Right atrium auricular region (tissue), 2 donors: ENCODE results near the gene KLHL7. TPM values are rescaled to one million over a fixed set of nuclear protein-coding genes. Genes with fewer than 3 reads are reported as not detected.

ENCODE experiments used
- DNase-seq: peaks from one replicate; pipeline ENCODE4 v3.0.0-alpha.2; 2019; ENCODE audit warnings: low spot score
- H3K27ac ChIP-seq, 2 donors: fragments of 200-600 bp; sonication (generic); 1 replicate in 1 of 2; 2 replicates in 1 of 2; pipeline ENCODE4 v1.5.1; 2016 to 2019
- H3K27me3 ChIP-seq, 2 donors: fragments of 200-600 bp; sonication (generic); one replicate each; pipeline versions ENCODE4 v1.5.1 to v1.6.0; 2017 to 2019
- H3K36me3 ChIP-seq: fragments of 200-600 bp; sonication (generic); one replicate; pipeline ENCODE4 v1.5.1; 2016
- H3K4me1 ChIP-seq, 2 donors: fragments of 200-600 bp; sonication (generic); one replicate each; pipeline versions ENCODE4 v1.5.1 to v1.6.0; 2017 to 2019
- H3K4me3 ChIP-seq, 2 donors: fragments of 200-600 bp; sonication (generic); 1 replicate in 1 of 2; 2 replicates in 1 of 2; pipeline ENCODE4 v1.5.1; 2017 to 2019; ENCODE audit warnings: mild to moderate bottlenecking in 1 of 2, moderate library complexity in 1 of 2
- H3K9me3 ChIP-seq, 2 donors: fragments of 200-600 bp; sonication (generic); one replicate each; pipeline ENCODE4 v1.5.1; 2019
- total RNA-seq, 2 donors: library from RNA; depleted of rRNA; stranded (reverse); fragments of >200 nt; gene quantifications; one replicate each; pipeline ENCODE4 v1.1.0, GENCODE V29; 2016
- TF ChIP-seq, protein P1 (sequence below), 2 donors: fragments of 200-600 bp; sonication (generic); IDR thresholded peaks; one replicate each; pipeline ENCODE4 v1.5.1; 2019; ENCODE audit warnings: antibody characterized with exemption in 2 of 2

The KLHL7 gene
- total RNA-seq, 2 donors from 2014 or later = 37.3 to 87.6 TPM

GRCh38 chr7:23181684-23182553, 76.3 kb downstream of the KLHL7 start, which contains the start of gene NUP42:
NUP42 (plus strand) TSS chr7:23182048; CDS start chr7:23182086, 38 bp downstream.
- Histone ChIP-seq H3K4me3 (peak within 1 kb of the TSS; percentile 88 to 92), H3K36me3 (peaks cover 11% of the 10 kb centered on the region), H3K9me3 (no peaks in the 10 kb centered on the region), H3K27me3 (no peaks in the 10 kb centered on the region), H3K27ac (peak within 1 kb of the TSS; percentile 94 to 97), H3K4me1 (peaks cover 0 to 20% of the 10 kb centered on the region in 2 donors)
- peak; percentile 98 for DNase-seq
- TF ChIP-seq, protein P1, sequence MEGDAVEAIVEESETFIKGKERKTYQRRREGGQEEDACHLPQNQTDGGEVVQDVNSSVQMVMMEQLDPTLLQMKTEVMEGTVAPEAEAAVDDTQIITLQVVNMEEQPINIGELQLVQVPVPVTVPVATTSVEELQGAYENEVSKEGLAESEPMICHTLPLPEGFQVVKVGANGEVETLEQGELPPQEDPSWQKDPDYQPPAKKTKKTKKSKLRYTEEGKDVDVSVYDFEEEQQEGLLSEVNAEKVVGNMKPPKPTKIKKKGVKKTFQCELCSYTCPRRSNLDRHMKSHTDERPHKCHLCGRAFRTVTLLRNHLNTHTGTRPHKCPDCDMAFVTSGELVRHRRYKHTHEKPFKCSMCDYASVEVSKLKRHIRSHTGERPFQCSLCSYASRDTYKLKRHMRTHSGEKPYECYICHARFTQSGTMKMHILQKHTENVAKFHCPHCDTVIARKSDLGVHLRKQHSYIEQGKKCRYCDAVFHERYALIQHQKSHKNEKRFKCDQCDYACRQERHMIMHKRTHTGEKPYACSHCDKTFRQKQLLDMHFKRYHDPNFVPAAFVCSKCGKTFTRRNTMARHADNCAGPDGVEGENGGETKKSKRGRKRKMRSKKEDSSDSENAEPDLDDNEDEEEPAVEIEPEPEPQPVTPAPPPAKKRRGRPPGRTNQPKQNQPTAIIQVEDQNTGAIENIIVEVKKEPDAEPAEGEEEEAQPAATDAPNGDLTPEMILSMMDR (IDR thresholded peaks at IDR 0.05) = no peak

DNA sequence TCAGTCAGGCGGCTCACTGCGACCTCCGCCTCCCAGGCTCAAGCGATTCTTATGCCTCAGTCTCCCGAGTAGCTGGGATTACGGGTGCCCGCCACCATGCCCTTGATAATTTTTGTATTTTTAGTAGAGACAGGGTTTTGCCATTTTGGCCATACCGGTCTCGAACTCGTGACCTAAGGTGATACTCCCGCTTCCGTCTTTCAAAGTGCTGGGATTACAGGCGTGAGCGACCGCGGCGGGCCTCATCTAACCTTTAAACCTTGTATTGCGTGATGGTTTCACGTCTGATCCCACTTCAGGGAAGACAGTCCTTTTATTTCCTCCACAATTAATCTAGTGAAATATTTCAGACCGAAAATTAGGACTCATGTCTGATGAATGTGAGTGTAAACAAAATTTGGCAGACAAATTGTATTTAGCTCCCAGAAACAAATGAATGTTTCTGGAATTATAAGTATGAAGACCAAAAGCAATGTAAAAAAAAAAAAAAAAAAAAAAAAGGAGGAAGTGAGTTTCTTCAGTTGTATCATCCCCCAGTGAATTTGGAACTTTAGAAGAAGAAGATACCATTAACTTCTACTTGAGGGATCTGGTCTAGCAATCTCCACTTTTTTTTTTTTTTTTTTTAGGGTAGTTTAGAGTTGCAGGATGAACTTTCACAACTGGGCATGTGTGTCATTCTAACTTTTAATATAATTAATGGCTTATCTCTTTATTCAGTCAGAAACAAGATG, 77.9 kb downstream of the KLHL7 start:
- DNase-seq = no peak
- H3K9me3 ChIP-seq = no peaks in the 10 kb centered on the region
- peaks cover 24% of the 10 kb centered on the region for H3K36me3 ChIP-seq
- H3K27ac ChIP-seq = no peak overlapping the region
- no peaks in the 10 kb centered on the region for H3K27me3 ChIP-seq
- TF ChIP-seq, protein P1 (IDR thresholded peaks at IDR 0.05) = no peak
- peak overlapping the region in 1 of 2 donors; percentile 92 for H3K4me3 ChIP-seq
- H3K4me1 ChIP-seq = peaks cover 0 to 20% of the 10 kb centered on the region in 2 donors

- Histone ChIP-seq H3K4me1 (peaks cover 0 to 20% of the 10 kb centered on the region in 2 donors), H3K9me3 (no peaks in the 10 kb centered on the region), H3K4me3 (no peak overlapping the region), H3K27me3 (no peaks in the 10 kb centered on the region), H3K36me3 (peaks cover 33% of the 10 kb centered on the region), H3K27ac (no peak overlapping the region)
- TF ChIP-seq, protein P1 (IDR thresholded peaks at IDR 0.05) = no peak
- no peak for DNase-seq
Observed at GRCh38 chr7:23184291-23184690, 78.7 kb downstream of the KLHL7 start.

DNA sequence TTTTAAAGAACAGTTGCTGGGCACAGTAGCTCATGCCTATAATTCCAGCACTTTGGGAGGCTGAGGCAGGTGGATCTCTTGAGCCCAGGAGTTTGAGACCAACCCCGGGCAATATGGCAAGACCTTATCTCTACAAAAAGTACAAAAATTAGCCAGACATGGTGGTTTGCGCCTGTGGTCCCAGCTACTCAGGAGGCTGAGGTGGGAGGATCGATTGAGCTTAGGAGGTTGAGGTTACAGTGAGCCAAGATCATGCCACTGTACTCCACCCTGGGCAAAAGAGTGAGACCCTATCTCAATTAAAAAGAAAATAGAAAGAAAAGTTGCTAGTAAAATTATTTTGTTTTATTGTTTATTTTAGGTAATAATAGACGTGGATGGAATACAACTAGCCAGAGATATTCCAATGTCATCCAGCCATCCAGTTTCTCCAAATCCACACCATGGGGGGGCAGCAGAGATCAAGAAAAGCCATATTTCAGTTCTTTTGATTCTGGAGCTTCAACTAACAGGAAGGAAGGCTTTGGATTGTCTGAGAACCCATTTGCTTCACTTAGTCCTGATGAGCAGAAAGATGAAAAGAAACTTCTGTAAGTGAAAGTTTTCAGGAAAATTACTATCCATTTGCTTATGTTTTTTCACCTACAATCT, 79.2 kb downstream of the KLHL7 start:
- H3K4me1 ChIP-seq = peaks cover 0 to 20% of the 10 kb centered on the region in 2 donors
- DNase-seq = no peak
- H3K27me3 ChIP-seq = no peaks in the 10 kb centered on the region
- H3K36me3 ChIP-seq = peaks cover 35% of the 10 kb centered on the region
- TF ChIP-seq, protein P1 (IDR thresholded peaks at IDR 0.05) = peak; percentile 34 to 67
- H3K9me3 ChIP-seq = no peaks in the 10 kb centered on the region
- no peak overlapping the region for H3K4me3 ChIP-seq
- no peak overlapping the region for H3K27ac ChIP-seq

- Histone ChIP-seq H3K4me1 (peaks cover 0 to 20% of the 10 kb centered on the region in 2 donors), H3K27ac (no peak overlapping the region), H3K36me3 (peaks cover 36% of the 10 kb centered on the region), H3K9me3 (no peaks in the 10 kb centered on the region), H3K27me3 (no peaks in the 10 kb centered on the region), H3K4me3 (no peak overlapping the region)
- TF ChIP-seq, protein P1 (IDR thresholded peaks at IDR 0.05) = no peak
- DNase-seq = no peak
Observed at GRCh38 chr7:23185980-23186379, 80.4 kb downstream of the KLHL7 start.
